ENCODE data around the gene THEMIS2. TPM values are rescaled to one million over a fixed set of nuclear protein-coding genes. Genes with fewer than 3 reads are reported as not detected.
A peak's percentile ranks its signal among the peaks of the same experiment; 100 is the strongest.
"Not testable (repeated sequence)": the region's sequence is repeated elsewhere in the genome, so short reads cannot be mapped to it uniquely, and the experiment has no call there.

Gene THEMIS2
- total RNA-seq, 3 donors from 2014 or later: 3.8 to 17.7 (median 15.6) TPM

DNA sequence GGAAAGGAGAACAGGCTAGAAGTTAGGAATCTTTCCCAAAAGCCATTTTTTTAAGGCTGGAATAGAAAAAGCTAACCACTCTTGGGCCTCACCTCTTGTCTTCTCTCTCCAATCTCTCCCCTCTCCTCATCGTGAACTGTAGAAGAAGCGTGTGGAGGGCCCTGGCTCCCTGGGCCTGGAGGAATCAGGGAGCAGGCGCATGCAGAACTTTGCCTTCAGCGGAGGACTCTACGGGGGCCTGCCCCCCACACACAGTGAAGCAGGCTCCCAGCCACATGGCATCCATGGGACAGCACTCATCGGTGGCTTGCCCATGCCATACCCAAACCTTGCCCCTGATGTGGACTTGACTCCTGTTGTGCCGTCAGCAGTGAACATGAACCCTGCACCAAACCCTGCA is 22.4 kb upstream of the THEMIS2 start:
- TF ChIP-seq, protein P1, sequence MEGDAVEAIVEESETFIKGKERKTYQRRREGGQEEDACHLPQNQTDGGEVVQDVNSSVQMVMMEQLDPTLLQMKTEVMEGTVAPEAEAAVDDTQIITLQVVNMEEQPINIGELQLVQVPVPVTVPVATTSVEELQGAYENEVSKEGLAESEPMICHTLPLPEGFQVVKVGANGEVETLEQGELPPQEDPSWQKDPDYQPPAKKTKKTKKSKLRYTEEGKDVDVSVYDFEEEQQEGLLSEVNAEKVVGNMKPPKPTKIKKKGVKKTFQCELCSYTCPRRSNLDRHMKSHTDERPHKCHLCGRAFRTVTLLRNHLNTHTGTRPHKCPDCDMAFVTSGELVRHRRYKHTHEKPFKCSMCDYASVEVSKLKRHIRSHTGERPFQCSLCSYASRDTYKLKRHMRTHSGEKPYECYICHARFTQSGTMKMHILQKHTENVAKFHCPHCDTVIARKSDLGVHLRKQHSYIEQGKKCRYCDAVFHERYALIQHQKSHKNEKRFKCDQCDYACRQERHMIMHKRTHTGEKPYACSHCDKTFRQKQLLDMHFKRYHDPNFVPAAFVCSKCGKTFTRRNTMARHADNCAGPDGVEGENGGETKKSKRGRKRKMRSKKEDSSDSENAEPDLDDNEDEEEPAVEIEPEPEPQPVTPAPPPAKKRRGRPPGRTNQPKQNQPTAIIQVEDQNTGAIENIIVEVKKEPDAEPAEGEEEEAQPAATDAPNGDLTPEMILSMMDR (IDR thresholded peaks at IDR 0.05): no peak
- no peak overlapping the region for H3K4me3 ChIP-seq
- H3K9me3 ChIP-seq: no peaks in the 10 kb centered on the region
- intact Hi-C loops (cut with DNase I, micrococcal nuclease): no loop called here
- H3K36me3 ChIP-seq (ENCODE audit: low read depth): peaks cover 4% of the 10 kb centered on the region
- DNase-seq: no peak
- ATAC-seq: no peak
- H3K4me1 ChIP-seq (ENCODE audit: low read depth): no peaks in the 10 kb centered on the region

DNA sequence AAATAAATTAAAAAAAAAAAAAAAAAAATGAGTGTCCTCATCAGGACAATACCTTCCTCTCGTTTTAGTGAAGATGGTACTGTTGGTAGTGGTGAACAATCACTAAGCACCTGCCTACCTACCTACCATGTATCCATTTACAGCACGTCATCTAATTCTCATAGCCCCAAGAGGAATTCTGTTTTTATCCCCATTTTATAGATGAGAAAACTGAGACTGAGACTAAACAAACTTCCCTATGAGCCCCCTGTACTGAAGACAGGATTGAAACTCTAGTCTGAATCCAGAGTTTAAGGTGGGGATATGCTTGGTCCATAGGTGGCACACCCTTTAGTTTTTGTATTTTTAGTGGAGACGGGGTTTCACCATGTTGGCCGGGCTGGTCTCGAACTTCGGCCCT is 17.3 kb upstream of the THEMIS2 start:
- H3K36me3 ChIP-seq (ENCODE audit: low read depth): no peaks in the 10 kb centered on the region
- DNase-seq (no peak), ATAC-seq (no peak)
- TF ChIP-seq, protein P1 (IDR thresholded peaks at IDR 0.05): no peak
- intact Hi-C loops (cut with DNase I, micrococcal nuclease): loop anchor here in 1 of 2 donors (5.0 kb wide), 1 partner anchor 127 kb away; no protein-coding TSS in a partner anchor
- no peak overlapping the region for H3K4me3 ChIP-seq
- H3K4me1 ChIP-seq (ENCODE audit: low read depth): no peaks in the 10 kb centered on the region
- no peaks in the 10 kb centered on the region for H3K9me3 ChIP-seq

DNA sequence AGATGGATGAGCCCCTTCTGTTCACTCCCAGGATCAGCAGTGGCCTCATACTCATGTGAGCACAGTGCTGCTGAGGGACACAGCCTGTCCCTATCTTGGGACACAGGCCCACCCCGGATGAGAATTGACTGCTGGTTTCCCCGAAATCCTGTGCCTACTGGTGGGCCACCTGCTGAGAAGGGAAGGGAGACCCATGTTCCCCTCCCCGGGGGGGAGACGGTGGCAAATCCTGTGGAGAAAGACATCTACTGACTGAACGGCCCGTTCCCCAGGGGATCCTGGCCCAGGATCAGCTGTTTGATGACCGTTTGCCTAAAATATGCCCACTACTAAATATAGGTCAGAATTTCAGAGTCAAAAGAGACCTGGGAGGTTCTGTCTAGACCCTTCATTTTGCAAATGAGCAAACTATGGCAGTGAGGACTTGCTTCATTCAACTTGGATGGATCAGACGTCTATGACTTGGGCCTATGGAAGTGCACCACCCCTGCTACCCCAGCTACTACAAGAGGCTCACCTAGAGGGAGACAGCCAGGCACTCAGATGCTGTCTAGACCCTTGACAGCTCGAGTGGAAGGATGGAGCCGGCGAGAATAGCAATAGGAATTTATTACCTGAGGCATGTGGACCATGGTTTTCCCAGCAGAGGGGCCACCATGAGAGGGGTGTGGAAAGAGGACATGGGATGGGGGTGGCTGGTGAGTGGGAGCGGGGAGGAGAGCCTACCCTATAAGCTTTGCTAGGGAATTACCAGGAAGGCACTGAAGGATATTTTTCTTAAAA is 15.6 kb upstream of the THEMIS2 start:
- Histone ChIP-seq H3K36me3 (ENCODE audit: low read depth) (no peaks in the 10 kb centered on the region), H3K9me3 (no peaks in the 10 kb centered on the region), H3K4me3 (no peak overlapping the region), H3K4me1 (ENCODE audit: low read depth) (no peaks in the 10 kb centered on the region)
- no peak for DNase-seq
- ATAC-seq: no peak
- intact Hi-C loops (cut with DNase I, micrococcal nuclease): loop anchor here in 1 of 2 donors (5.0 kb wide), 1 partner anchor 126 kb away; no protein-coding TSS in a partner anchor
- TF ChIP-seq, protein P1 (IDR thresholded peaks at IDR 0.05): no peak

DNA sequence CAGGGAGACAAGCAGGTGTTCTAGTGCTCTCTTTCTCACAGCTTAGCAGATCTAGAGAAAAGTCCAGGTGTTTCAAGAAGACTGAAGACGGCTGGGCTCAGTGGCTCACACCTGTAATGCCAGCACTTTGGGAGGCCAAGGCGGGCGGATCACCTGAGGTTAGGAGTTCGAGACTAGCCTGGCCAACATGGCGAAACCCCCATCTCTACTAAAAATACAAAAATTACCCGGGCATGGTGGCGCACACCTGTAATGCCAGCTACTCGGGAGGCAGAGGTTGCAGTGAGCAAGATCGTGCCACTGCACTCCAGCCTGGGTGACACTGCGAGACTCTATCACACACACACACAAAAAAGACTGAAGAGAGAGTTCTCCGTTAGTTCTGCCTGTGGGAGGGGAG is 14.8 kb upstream of the THEMIS2 start:
- not testable (repeated sequence) for ATAC-seq; H3K36me3 ChIP-seq (ENCODE audit: low read depth)
- intact Hi-C loops (cut with DNase I, micrococcal nuclease): loop anchor here in 1 of 2 donors (5.0 kb wide), 1 partner anchor 125 kb away; no protein-coding TSS in a partner anchor

DNA sequence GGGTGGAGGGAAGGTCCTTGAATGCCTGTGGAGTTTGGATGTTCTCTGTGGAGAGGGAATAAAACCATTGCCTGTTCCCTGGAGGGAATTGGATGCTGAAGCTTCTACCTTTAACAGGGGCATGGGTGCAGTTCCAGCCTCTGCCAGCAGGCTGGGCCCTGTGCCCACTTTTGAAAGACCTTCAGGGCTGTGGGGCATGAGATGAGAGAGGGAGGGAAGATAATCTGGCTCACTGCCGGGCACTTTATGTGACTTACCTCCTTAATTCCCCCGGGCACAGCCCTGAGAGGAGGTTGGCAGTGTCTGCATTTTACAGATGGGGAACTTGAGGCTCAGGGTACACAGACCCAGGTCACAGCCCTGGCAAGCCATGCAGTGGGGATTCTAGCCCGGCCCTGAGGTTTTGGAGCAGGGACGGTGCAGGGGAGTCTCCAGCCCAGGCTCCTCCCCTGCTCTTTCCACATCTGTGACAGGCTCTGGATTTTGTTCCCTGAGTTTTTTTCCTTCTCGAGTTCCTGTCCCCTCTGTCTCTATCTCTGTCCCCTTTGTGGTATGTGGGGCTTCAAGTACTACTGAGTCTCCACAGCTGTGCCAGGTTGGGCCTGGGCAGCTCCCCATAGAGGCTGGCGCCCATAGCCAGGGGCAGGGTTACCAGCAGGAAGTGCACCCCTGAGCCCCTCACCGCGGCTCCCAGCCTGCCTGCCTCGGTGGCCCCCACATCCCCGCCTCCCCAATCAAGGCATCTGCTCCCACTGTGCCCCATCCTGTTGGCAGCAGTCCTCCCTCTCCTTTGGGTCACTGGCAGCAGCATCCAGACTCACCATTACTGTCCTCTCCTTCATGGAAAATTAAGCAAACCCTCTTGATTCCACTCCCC is 14.0 kb upstream of the THEMIS2 start:
- intact Hi-C loops (cut with DNase I, micrococcal nuclease): loop anchor here in 1 of 2 donors (5.0 kb wide), 1 partner anchor 124 kb away; no protein-coding TSS in a partner anchor
- Histone ChIP-seq H3K4me1 (ENCODE audit: low read depth) (no peaks in the 10 kb centered on the region), H3K4me3 (no peak overlapping the region), H3K36me3 (ENCODE audit: low read depth) (no peaks in the 10 kb centered on the region), H3K9me3 (no peaks in the 10 kb centered on the region)
- ATAC-seq (peak; percentile 96), DNase-seq (peak; percentile 85 to 95 (median 92))
- TF ChIP-seq, protein P1 (IDR thresholded peaks at IDR 0.05): peak; percentile 99

More for the DNA sequence above, 14.8 kb upstream of the THEMIS2 start:
- not testable (repeated sequence) for H3K4me1 ChIP-seq (ENCODE audit: low read depth); H3K4me3 ChIP-seq; H3K9me3 ChIP-seq; DNase-seq

Data from mucosa of descending colon (tissue), 3 donors.